ENCODE results near the gene LRRC3.

LRRC3 gene

DNA sequence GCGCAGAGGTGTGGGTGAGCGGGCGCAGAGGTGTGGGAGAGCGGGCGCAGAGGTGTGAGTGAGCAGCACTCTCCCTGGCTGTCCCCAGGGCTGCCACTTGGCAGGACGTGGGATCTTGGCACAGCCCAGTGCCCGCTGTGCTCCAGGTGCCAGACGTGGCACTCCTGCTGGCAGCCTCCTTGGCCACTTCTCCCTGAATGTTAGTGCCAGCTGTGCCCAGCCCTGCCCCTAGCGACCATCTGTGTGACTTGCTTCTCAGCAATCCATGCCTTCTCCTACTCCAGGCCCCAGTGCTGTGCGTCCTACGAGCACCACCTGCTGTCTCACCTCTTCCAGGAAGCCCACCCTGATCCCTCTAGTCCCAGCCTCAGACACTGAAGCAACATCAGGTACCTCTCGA lies 54.2 kb downstream of the LRRC3 start (continued):
- TF ChIP-seq, protein P1, sequence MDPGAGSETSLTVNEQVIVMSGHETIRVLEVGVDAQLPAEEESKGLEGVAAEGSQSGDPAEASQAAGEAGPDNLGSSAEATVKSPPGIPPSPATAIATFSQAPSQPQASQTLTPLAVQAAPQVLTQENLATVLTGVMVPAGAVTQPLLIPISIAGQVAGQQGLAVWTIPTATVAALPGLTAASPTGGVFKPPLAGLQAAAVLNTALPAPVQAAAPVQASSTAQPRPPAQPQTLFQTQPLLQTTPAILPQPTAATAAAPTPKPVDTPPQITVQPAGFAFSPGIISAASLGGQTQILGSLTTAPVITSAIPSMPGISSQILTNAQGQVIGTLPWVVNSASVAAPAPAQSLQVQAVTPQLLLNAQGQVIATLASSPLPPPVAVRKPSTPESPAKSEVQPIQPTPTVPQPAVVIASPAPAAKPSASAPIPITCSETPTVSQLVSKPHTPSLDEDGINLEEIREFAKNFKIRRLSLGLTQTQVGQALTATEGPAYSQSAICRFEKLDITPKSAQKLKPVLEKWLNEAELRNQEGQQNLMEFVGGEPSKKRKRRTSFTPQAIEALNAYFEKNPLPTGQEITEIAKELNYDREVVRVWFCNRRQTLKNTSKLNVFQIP (CRISPR knock-in tag; IDR thresholded peaks at IDR 0.05; ENCODE audit: borderline replicate concordance, low read depth) = no peak
- no peak for TF ChIP-seq TCF4 (CRISPR knock-in tag; IDR thresholded peaks at IDR 0.05; ENCODE audit: borderline replicate concordance)

DNA sequence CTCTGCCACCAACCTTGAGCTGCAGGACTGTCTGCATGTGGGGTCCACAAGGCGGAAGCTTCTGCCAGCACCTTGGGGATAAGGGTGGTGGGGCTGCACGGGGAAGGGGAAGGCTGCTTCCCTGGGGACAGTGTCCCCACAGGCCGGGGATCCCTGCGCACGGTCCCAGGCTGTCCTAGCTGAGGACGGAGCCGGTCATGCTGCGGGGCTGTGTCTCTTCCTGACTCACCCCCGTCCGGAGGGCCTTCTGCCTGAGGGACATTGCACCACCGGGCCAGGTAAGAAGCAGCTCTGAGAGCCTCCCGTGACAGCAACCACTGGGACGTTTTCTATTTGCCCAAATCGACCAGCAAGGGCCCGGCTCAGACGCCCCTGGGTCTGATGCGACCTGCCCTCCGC lies 54.8 kb downstream of the LRRC3 start:
- ATAC-seq = no peak
- no peak for TF ChIP-seq GLIS3 (CRISPR knock-in tag; IDR thresholded peaks at IDR 0.05)
- TF ChIP-seq, protein P2, sequence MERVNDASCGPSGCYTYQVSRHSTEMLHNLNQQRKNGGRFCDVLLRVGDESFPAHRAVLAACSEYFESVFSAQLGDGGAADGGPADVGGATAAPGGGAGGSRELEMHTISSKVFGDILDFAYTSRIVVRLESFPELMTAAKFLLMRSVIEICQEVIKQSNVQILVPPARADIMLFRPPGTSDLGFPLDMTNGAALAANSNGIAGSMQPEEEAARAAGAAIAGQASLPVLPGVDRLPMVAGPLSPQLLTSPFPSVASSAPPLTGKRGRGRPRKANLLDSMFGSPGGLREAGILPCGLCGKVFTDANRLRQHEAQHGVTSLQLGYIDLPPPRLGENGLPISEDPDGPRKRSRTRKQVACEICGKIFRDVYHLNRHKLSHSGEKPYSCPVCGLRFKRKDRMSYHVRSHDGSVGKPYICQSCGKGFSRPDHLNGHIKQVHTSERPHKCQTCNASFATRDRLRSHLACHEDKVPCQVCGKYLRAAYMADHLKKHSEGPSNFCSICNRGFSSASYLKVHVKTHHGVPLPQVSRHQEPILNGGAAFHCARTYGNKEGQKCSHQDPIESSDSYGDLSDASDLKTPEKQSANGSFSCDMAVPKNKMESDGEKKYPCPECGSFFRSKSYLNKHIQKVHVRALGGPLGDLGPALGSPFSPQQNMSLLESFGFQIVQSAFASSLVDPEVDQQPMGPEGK (CRISPR knock-in tag; IDR thresholded peaks at IDR 0.05; ENCODE audit: borderline replicate concordance) = no peak
- no peak for TF ChIP-seq ZC3H10 (CRISPR knock-in tag; IDR thresholded peaks at IDR 0.05)
- TF ChIP-seq ZNF70 (CRISPR knock-in tag; IDR thresholded peaks at IDR 0.05) = no peak
- no peak for TF ChIP-seq ISL1 (CRISPR knock-in tag; IDR thresholded peaks at IDR 0.05)
- no peak for TF ChIP-seq ARNTL (CRISPR knock-in tag; IDR thresholded peaks at IDR 0.05; ENCODE audit: borderline replicate concordance, low read depth)
- TF ChIP-seq TOX (CRISPR knock-in tag; IDR thresholded peaks at IDR 0.05; ENCODE audit: borderline replicate concordance) = no peak
- no peak for TF ChIP-seq ZNF8 (CRISPR knock-in tag; IDR thresholded peaks at IDR 0.05)
- TF ChIP-seq, protein P3, sequence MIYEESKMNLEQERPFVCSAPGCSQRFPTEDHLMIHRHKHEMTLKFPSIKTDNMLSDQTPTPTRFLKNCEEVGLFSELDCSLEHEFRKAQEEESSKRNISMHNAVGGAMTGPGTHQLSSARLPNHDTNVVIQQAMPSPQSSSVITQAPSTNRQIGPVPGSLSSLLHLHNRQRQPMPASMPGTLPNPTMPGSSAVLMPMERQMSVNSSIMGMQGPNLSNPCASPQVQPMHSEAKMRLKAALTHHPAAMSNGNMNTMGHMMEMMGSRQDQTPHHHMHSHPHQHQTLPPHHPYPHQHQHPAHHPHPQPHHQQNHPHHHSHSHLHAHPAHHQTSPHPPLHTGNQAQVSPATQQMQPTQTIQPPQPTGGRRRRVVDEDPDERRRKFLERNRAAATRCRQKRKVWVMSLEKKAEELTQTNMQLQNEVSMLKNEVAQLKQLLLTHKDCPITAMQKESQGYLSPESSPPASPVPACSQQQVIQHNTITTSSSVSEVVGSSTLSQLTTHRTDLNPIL (CRISPR knock-in tag; IDR thresholded peaks at IDR 0.05; ENCODE audit: low read depth) = no peak
- TF ChIP-seq, protein P1 (CRISPR knock-in tag; IDR thresholded peaks at IDR 0.05; ENCODE audit: borderline replicate concordance, low read depth) = no peak
- no peak for TF ChIP-seq ZFP3 (CRISPR knock-in tag; IDR thresholded peaks at IDR 0.05)
- TF ChIP-seq, protein P4, sequence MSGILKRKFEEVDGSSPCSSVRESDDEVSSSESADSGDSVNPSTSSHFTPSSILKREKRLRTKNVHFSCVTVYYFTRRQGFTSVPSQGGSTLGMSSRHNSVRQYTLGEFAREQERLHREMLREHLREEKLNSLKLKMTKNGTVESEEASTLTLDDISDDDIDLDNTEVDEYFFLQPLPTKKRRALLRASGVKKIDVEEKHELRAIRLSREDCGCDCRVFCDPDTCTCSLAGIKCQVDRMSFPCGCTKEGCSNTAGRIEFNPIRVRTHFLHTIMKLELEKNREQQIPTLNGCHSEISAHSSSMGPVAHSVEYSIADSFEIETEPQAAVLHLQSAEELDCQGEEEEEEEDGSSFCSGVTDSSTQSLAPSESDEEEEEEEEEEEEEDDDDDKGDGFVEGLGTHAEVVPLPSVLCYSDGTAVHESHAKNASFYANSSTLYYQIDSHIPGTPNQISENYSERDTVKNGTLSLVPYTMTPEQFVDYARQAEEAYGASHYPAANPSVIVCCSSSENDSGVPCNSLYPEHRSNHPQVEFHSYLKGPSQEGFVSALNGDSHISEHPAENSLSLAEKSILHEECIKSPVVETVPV (CRISPR knock-in tag; IDR thresholded peaks at IDR 0.05) = no peak

DNA sequence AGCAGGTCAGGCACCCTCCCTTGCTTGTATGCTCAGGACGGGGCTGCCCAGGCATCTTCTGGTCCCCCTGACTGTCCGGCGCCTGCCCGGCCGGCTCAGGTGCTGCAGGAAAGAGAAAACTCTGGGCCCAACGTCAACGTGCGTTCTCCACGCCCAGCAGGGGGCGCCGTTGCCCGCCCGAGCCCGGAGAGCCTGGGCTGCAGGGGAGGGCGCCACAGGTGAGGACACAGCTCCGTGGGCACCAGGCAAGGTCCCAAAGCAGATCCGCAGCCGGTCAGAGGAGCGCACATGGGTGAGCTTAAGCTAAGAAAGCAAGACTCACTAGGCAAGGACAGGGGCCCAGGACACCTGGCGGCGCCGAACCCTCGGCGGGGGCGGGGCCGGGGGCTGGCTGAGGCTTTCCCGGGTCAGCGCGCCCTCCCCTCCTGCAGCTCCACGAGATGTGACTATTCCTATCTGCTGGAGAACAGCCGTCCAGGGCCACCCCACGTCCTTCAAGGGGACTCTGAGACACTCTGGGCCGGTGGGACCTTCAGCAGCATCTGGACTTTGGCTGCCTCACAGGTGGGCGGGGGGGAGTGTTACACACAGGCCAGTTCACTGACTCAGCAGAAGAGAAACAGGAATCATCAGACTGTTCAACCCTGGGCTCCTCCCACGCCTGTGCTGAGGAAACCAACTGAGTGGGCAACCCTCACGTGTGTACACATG lies 55.4 kb downstream of the LRRC3 start:
- no peak for TF ChIP-seq ZNF565 (CRISPR knock-in tag; conservative IDR thresholded peaks at IDR 0.05; ENCODE audit: low read depth)
- TF ChIP-seq GLIS3 (CRISPR knock-in tag; IDR thresholded peaks at IDR 0.05) = no peak
- TF ChIP-seq SNAI2 (CRISPR knock-in tag; IDR thresholded peaks at IDR 0.05) = no peak
- TF ChIP-seq ZNF70 (CRISPR knock-in tag; IDR thresholded peaks at IDR 0.05) = no peak
- TF ChIP-seq ESRRG (CRISPR knock-in tag; IDR thresholded peaks at IDR 0.05) = no peak
- TF ChIP-seq ZNF8 (CRISPR knock-in tag; IDR thresholded peaks at IDR 0.05) = no peak
- TF ChIP-seq OSR1 (CRISPR knock-in tag; IDR thresholded peaks at IDR 0.05) = no peak
- no peak for TF ChIP-seq BACH2 (CRISPR knock-in tag; IDR thresholded peaks at IDR 0.05; ENCODE audit: borderline replicate concordance)
- ATAC-seq = peak; percentile 76

DNA sequence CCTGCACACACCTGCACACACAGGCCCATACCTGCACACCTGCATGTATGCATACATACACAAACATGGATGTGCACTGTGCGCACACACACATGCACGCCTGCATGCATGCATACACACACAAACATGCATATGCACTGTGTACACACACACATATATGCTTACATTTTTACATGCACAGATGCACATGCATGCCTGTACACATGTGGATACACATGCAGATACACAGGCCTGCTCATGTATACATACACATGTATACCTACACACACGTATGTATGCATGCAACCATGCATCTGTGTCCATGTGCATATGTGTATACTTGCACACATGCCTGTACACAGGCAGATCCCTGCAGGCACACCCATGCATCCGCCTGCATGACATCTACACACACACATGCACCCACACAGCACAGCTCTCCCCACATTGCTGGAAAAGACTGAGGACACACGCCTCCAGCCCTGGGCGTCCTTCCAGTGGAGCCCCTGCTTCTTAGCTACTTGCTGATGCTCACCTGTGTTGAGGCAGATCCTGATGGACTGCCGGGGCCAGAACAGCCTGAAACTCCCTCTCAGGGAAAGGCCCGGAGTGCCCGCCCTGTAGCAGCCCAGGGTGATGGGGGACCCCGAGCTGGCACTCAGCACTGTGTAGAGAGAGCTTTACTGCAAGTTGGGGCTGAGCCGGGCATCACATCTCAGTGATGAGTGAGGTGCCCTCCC lies 56.1 kb downstream of the LRRC3 start:
- TF ChIP-seq ZNF8 (CRISPR knock-in tag; IDR thresholded peaks at IDR 0.05) = no peak
- ATAC-seq = no peak
